Progenitor cell of endocrine pancreas (in vitro differentiated cells): ENCODE data around the gene CDH3. TPM values are rescaled to one million over a fixed set of nuclear protein-coding genes. Genes with fewer than 3 reads are reported as not detected.

Experiments used
- DNase-seq: peaks from one replicate; pipeline ENCODE4 v3.0.0; 2021; ENCODE audit warnings: low spot score; ENCODE audit not compliant: unreplicated experiment
- H3K27ac Mint-ChIP-seq: 2 replicates; pipeline ENCODE4 v1.8.0; 2021; ENCODE audit warnings: mild to moderate bottlenecking, moderate library complexity, mixed read lengths
- H3K27me3 Mint-ChIP-seq: 2 replicates; pipeline ENCODE4 v1.8.0; 2021; ENCODE audit warnings: mixed read lengths
- H3K36me3 Mint-ChIP-seq: 2 replicates; pipeline ENCODE4 v1.8.0; 2022; ENCODE audit warnings: mixed read lengths; ENCODE audit not compliant: insufficient read depth
- H3K4me1 Mint-ChIP-seq: 2 replicates; pipeline ENCODE4 v1.8.0; 2021; ENCODE audit warnings: low read depth, mixed read lengths
- H3K4me3 Mint-ChIP-seq: 2 replicates; pipeline ENCODE4 v1.8.0; 2021; ENCODE audit warnings: low read depth, mild to moderate bottlenecking, moderate library complexity, mixed read lengths
- H3K9me3 Mint-ChIP-seq: 2 replicates; pipeline ENCODE4 v1.8.0; 2021; ENCODE audit warnings: low read depth, mixed read lengths
- CTCF ChIP-seq: fragments of 200-600 bp; sonication (generic); IDR thresholded peaks from one replicate; pipeline ENCODE4 v1.5.0; 2021; ENCODE audit warnings: antibody characterized with exemption, mild to moderate bottlenecking; ENCODE audit not compliant: unreplicated experiment
- total RNA-seq: library from RNA; stranded (reverse); gene quantifications from 2 replicates; pipeline ENCODE4 v1.2.1, GENCODE V29; 2021

The CDH3 gene
- total RNA-seq, 1 donor from 2014 or later, result 107 TPM

DNA sequence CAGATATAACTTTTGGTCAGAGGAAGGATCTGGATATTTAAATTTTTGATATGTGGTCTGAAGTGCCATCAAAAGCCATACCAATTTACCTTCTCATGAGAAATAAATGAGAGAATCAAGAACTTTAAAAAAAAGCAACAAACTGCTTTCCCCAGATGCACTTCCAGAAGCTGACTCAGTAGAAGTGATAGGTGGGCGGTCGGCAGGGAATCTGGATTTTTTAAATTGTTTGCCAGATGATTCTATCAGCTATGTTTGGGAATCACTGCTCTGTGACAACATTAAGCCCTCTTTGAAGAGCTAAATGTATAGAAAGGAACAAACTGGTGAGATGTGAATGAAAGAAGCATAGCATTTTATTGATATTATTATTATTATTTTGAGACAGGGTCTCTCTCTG lies 19.2 kb downstream of the CDH3 start:
- H3K27ac Mint-ChIP-seq, result no peak overlapping the region

GRCh38 chr16:68665501-68665900 lies 20.4 kb downstream of the CDH3 start:
- Mint-ChIP-seq H3K4me3 (no peak overlapping the region), H3K27ac (no peak overlapping the region), H3K9me3 (no peaks in the 10 kb centered on the region), H3K4me1 (no peaks in the 10 kb centered on the region), H3K27me3 (no peaks in the 10 kb centered on the region), H3K36me3 (peaks cover 3% of the 10 kb centered on the region)
- no peak for DNase-seq
- TF ChIP-seq CTCF, result no peak

More for the DNA sequence above, 19.2 kb downstream of the CDH3 start:
- no peaks in the 10 kb centered on the region for H3K9me3 Mint-ChIP-seq
- peaks cover 3% of the 10 kb centered on the region for H3K36me3 Mint-ChIP-seq
- H3K27me3 Mint-ChIP-seq, result no peaks in the 10 kb centered on the region
- no peak for TF ChIP-seq CTCF
- no peaks in the 10 kb centered on the region for H3K4me1 Mint-ChIP-seq
- no peak overlapping the region for H3K4me3 Mint-ChIP-seq
- no peak for DNase-seq

DNA sequence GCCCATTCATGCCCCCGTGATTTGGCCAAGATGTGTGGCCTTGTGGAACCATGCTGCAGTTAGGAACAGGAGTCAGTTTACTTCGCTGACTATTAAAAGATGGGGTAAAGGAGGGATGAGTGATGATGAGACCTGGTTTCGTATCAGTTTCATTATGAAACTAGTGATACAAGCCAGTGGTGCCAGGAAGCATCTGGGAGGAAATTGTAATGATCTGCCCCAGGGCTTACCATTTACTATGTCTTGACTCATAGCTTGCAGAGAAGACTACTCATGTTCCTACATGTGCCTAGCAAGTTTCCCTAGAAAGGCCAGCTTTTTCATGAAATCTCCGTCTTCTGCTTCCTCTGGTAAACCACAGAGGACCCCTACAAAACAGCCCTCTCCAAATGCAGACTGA lies 23.2 kb downstream of the CDH3 start:
- H3K4me3 Mint-ChIP-seq, result no peak overlapping the region
- H3K4me1 Mint-ChIP-seq, result no peaks in the 10 kb centered on the region
- H3K27me3 Mint-ChIP-seq, result no peaks in the 10 kb centered on the region
- no peak for DNase-seq
- no peak overlapping the region for H3K27ac Mint-ChIP-seq
- H3K36me3 Mint-ChIP-seq, result peaks cover 10% of the 10 kb centered on the region
- no peaks in the 10 kb centered on the region for H3K9me3 Mint-ChIP-seq
- no peak for TF ChIP-seq CTCF

DNA sequence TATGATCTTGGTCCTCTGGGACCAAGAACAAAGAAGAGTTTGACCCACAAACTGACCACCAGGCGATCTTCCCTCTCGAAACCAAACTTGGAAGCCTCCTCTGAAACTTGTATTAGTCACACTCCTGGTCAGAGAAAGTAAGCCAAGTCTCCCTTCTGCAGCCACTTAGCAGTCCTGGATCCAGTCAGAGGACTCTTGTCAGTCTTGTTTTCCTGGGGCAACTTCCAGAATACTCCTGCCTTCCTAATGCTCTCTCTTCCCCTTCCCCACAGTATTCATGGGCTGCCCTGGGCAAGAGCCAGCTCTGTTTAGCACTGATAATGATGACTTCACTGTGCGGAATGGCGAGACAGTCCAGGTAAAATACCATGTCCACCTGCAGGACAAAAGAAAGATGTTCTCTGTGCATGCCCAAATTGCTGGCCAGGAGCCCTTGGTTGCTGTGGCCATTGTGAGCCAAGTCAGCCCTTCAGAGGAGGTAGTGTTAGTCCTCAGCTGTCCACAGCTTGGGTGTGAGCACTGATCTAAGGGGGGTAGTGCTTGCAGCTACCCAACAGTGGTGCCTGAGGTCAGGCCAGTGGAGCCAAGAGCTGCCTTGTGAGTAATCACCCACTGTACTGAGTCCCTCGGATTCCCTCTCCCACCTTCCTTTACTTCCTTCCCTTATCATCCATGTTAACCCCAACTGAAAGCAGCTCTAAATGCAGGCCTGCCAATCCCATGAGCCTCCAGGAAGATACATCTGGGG lies 31.2 kb downstream of the CDH3 start:
- Mint-ChIP-seq H3K27ac (no peak overlapping the region), H3K4me3 (no peak overlapping the region)

DNA sequence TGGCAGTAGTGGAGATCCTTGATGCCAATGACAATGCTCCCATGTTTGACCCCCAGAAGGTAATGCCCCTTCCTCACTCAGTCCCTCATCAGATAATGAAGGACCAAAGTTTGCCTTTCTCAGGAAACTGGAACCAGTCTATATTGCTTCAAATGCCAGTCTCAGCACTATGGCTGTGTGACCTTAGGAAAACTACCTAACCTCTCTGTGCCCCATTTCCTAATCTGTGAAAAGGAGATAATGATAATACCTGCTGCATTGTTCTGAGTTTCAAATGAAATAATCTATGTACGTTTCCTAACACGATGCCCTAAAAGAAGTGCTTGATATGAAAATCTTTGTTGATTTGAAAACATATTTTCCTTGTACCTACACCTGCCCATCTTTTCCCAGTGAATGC lies 35.9 kb downstream of the CDH3 start:
- no peaks in the 10 kb centered on the region for H3K27me3 Mint-ChIP-seq
- H3K4me1 Mint-ChIP-seq, result no peaks in the 10 kb centered on the region
- H3K9me3 Mint-ChIP-seq, result no peaks in the 10 kb centered on the region
- peaks cover 22% of the 10 kb centered on the region for H3K36me3 Mint-ChIP-seq
- no peak for TF ChIP-seq CTCF
- no peak overlapping the region for H3K27ac Mint-ChIP-seq
- no peak for DNase-seq
- H3K4me3 Mint-ChIP-seq, result no peak overlapping the region

More for the DNA sequence above, 31.2 kb downstream of the CDH3 start:
- TF ChIP-seq CTCF, result no peak
- Mint-ChIP-seq H3K36me3 (peaks cover 25% of the 10 kb centered on the region), H3K4me1 (no peaks in the 10 kb centered on the region), H3K27me3 (no peaks in the 10 kb centered on the region), H3K9me3 (peaks cover 4% of the 10 kb centered on the region)
- DNase-seq, result no peak
